Astrocyte (in vitro differentiated cells and primary cell): ENCODE data around the gene CUL1.

Source experiments
- CTCF ChIP-seq: IDR thresholded peaks from 2 replicates; pipeline ENCODE4 v1.5.1; 2011; ENCODE audit warnings: low read depth, mild to moderate bottlenecking, inconsistent platforms, low read length, moderate library complexity; ENCODE audit not compliant: insufficient read depth
- EZH2 ChIP-seq: IDR thresholded peaks from 2 replicates; pipeline ENCODE4 v1.6.1; 2012; ENCODE audit warnings: mild to moderate bottlenecking, low read length, inconsistent platforms; ENCODE audit not compliant: insufficient read depth

GRCh38 chr7:148849393-148850098 lies 150.8 kb downstream of the CUL1 start:
- TF ChIP-seq CTCF = no peak
- no peak for TF ChIP-seq EZH2
